Keratinocyte (primary cell): ENCODE results near the gene TEKT5. TPM values are rescaled to one million over a fixed set of nuclear protein-coding genes. Genes with fewer than 3 reads are reported as not detected.

ENCODE experiments used
- DNase-seq: peaks from one replicate; pipeline ENCODE4 v3.0.0-alpha.2; 2011; ENCODE audit warnings: low read depth, missing footprints, low spot score
- FAIRE-seq: peaks from 2 replicates; lab custom pipeline; 2011; peaks lifted over from hg19 to GRCh38; lab: Jason Lieb, UNC
- H2AFZ ChIP-seq: 2 replicates; pipeline ENCODE4 v1.6.0; 2012; ENCODE audit warnings: low read length, control low read depth, inconsistent platforms; ENCODE audit not compliant: control insufficient read depth
- H3K27ac ChIP-seq: 2 replicates; pipeline ENCODE4 v1.5.1; 2011; ENCODE audit warnings: low read length; ENCODE audit not compliant: control insufficient read depth, insufficient read depth
- H3K27me3 ChIP-seq: 3 replicates; pipeline ENCODE4 v1.6.0; 2011; ENCODE audit warnings: low read length; ENCODE audit not compliant: control insufficient read depth, insufficient read depth; ENCODE audit errors: extremely low read depth
- H3K36me3 ChIP-seq, 2 experiments: 2 replicates in 1 of 2; 3 replicates in 1 of 2; pipeline ENCODE4 v1.5.1; 2011; ENCODE audit warnings: low read length in 2 of 2, mild to moderate bottlenecking in 1 of 2; ENCODE audit not compliant: control insufficient read depth in 2 of 2, insufficient read depth in 2 of 2; ENCODE audit errors: extremely low read depth in 1 of 2
- H3K4me1 ChIP-seq: 3 replicates; pipeline ENCODE4 v1.5.1; 2011; ENCODE audit warnings: low read length; ENCODE audit not compliant: control insufficient read depth, insufficient read depth; ENCODE audit errors: extremely low read depth
- H3K4me2 ChIP-seq: 3 replicates; pipeline ENCODE4 v1.6.0; 2011; ENCODE audit warnings: low read depth, low read length; ENCODE audit not compliant: control insufficient read depth, insufficient read depth; ENCODE audit errors: extremely low read depth
- H3K4me3 ChIP-seq, 3 experiments: fragments of 200-600 bp in 1 of 3; sonication (generic) in 1 of 3; 2 replicates in 2 of 3; 3 replicates in 1 of 3; pipeline ENCODE4 v1.5.1; 2011 to 2016; ENCODE audit warnings: low read length in 3 of 3, mild to moderate bottlenecking in 3 of 3, control low read depth in 2 of 3, inconsistent platforms in 1 of 3, low read depth in 1 of 3, mixed read lengths in 1 of 3, mixed run types in 1 of 3, moderate library complexity in 1 of 3; ENCODE audit not compliant: control insufficient read depth in 2 of 3, insufficient read depth in 2 of 3; ENCODE audit errors: extremely low read depth in 1 of 3
- H3K79me2 ChIP-seq: 2 replicates; pipeline ENCODE4 v1.6.0; 2012; ENCODE audit warnings: low read length; ENCODE audit not compliant: control insufficient read depth, insufficient read depth
- H3K9ac ChIP-seq: 3 replicates; pipeline ENCODE4 v1.6.0; 2011; ENCODE audit warnings: low read length; ENCODE audit not compliant: control insufficient read depth, insufficient read depth; ENCODE audit errors: extremely low read depth
- H3K9me1 ChIP-seq: 3 replicates; pipeline ENCODE4 v1.6.0; 2011; ENCODE audit warnings: low read length; ENCODE audit not compliant: control insufficient read depth, insufficient read depth; ENCODE audit errors: extremely low read depth
- H3K9me3 ChIP-seq: 2 replicates; pipeline ENCODE4 v1.5.1; 2012; ENCODE audit warnings: low read depth, low read length; ENCODE audit not compliant: control insufficient read depth
- H4K20me1 ChIP-seq: 3 replicates; pipeline ENCODE4 v1.6.0; 2011; ENCODE audit warnings: low read length; ENCODE audit not compliant: control insufficient read depth, insufficient read depth; ENCODE audit errors: extremely low read depth
- CTCF ChIP-seq, 3 experiments: IDR thresholded peaks in 1 of 3; conservative IDR thresholded peaks in 1 of 3; optimal IDR thresholded peaks in 1 of 3; 2 replicates in 2 of 3; 3 replicates in 1 of 3; pipeline versions ENCODE3 to v1.5.1; 2011; ENCODE audit warnings: low read length in 3 of 3, mild to moderate bottlenecking in 3 of 3, moderate library complexity in 2 of 3, control low read depth in 1 of 3, inconsistent platforms in 1 of 3; ENCODE audit not compliant: insufficient read depth in 2 of 3; ENCODE audit errors: extremely low read depth in 1 of 3
- EZH2 ChIP-seq: IDR thresholded peaks from one replicate; pipeline ENCODE4 v1.6.1; 2012; ENCODE audit warnings: inconsistent platforms, mild to moderate bottlenecking, low read length, moderate library complexity
- dilution Hi-C: fragments of 300-500 bp; cut with MboI; formaldehyde crosslinking; loops from one replicate; pipeline ENCODE4 v1.7.0; 2020; ENCODE audit warnings: low sequenced_read_pairs; ENCODE audit not compliant: extremely low pct_ligation_motif_present
- polyA plus RNA-seq, 5 experiments: library from polyadenylated mRNA; depleted of rRNA in 3 of 5; stranded (reverse) in 3 of 5; stranded (forward) in 1 of 5; unstranded in 1 of 5; fragments of >200 nt; gene quantifications; 1 replicate in 1 of 5; 2 replicates in 3 of 5; 3 replicates in 1 of 5; pipeline versions ENCODE4 v1.2.1 to v1.2.3, GENCODE V29; 2011 to 2012; ENCODE audit warnings: missing spikeins in 2 of 5, low read depth in 1 of 5, low replicate concordance in 1 of 5

The TEKT5 gene
- polyA plus RNA-seq, 1 donor (not counting 4 experiments of a cell fraction or from before 2014, with no cell fraction given): not detected

GRCh38 chr16:10685709-10686108, 9.0 kb downstream of the TEKT5 start:
- Histone ChIP-seq H3K4me1 (no peaks in the 10 kb centered on the region), H3K27me3 (peaks cover 7% of the 10 kb centered on the region), H3K36me3 (no peaks in the 10 kb centered on the region), H3K9me1 (no peaks in the 10 kb centered on the region), H4K20me1 (no peaks in the 10 kb centered on the region), H3K27ac (no peak overlapping the region), H3K4me3 (no peak overlapping the region), H2AFZ (no peak overlapping the region), H3K9me3 (no peaks in the 10 kb centered on the region), H3K79me2 (no peaks in the 10 kb centered on the region), H3K4me2 (no peak overlapping the region), H3K9ac (no peak overlapping the region)
- no peak for DNase-seq
- dilution Hi-C loops: no loop called here
- no peak for TF ChIP-seq CTCF (optimal IDR thresholded peaks at IDR 0.05 in 1 of 3, IDR thresholded peaks at IDR 0.05 in 1 of 3, conservative IDR thresholded peaks at IDR 0.05 in 1 of 3; ENCODE audit: extremely low read depth in 1 of 3, insufficient read depth in 2 of 3, low read length in 3 of 3)
- no peak for TF ChIP-seq EZH2
- FAIRE-seq: no peak

GRCh38 chr16:10684511-10685151, 10.1 kb downstream of the TEKT5 start:
- no peaks in the 10 kb centered on the region for H3K4me1 ChIP-seq
- no peaks in the 10 kb centered on the region for H3K79me2 ChIP-seq
- no peak overlapping the region for H3K27ac ChIP-seq
- H3K9me1 ChIP-seq: no peaks in the 10 kb centered on the region
- no peaks in the 10 kb centered on the region for H3K9me3 ChIP-seq
- H3K36me3 ChIP-seq: no peaks in the 10 kb centered on the region
- DNase-seq (no peak), FAIRE-seq (no peak)
- no peaks in the 10 kb centered on the region for H4K20me1 ChIP-seq
- no peak overlapping the region for H2AFZ ChIP-seq
- TF ChIP-seq CTCF (optimal IDR thresholded peaks at IDR 0.05 in 1 of 3, IDR thresholded peaks at IDR 0.05 in 1 of 3, conservative IDR thresholded peaks at IDR 0.05 in 1 of 3; ENCODE audit: extremely low read depth in 1 of 3, insufficient read depth in 2 of 3, low read length in 3 of 3) (no peak), EZH2 (no peak)
- H3K4me3 ChIP-seq: no peak overlapping the region
- peaks cover 7% of the 10 kb centered on the region for H3K27me3 ChIP-seq
- no peak overlapping the region for H3K4me2 ChIP-seq
- dilution Hi-C loops: no loop called here
- H3K9ac ChIP-seq: no peak overlapping the region
